Calu3 (cell line): Measurements from ENCODE around the gene RFNG. TPM values are rescaled to one million over a fixed set of nuclear protein-coding genes. Genes with fewer than 3 reads are reported as not detected.

ENCODE experiments used
- BruUV-seq: library from RNA; stranded (reverse); fragments of 400-500 nt; replicated peaks from 2 replicates; lab custom pipeline; 2021; lab: Mats Ljungman, UMichigan
- CTCF ChIA-PET: fragments of 300-600 bp; sonication (Branson Sonifier 250); formaldehyde crosslinking; loops from one replicate; lab custom pipeline; 2022; ENCODE audit warnings: antibody characterized with exemption; lab: Charles Lee
- DNase-seq: peaks from one replicate; pipeline ENCODE4 v3.0.0; 2022
- H3K27ac Mint-ChIP-seq: one replicate; pipeline ENCODE4 v1.8.0; 2022; ENCODE audit warnings: mixed read lengths; ENCODE audit not compliant: unreplicated experiment
- H3K27me3 Mint-ChIP-seq: one replicate; pipeline ENCODE4 v1.8.0; 2022; ENCODE audit warnings: mixed read lengths; ENCODE audit not compliant: unreplicated experiment
- H3K36me3 Mint-ChIP-seq: one replicate; pipeline ENCODE4 v1.8.0; 2022; ENCODE audit warnings: mild to moderate bottlenecking, moderate library complexity, mixed read lengths; ENCODE audit not compliant: insufficient read depth, unreplicated experiment
- H3K4me1 Mint-ChIP-seq: one replicate; pipeline ENCODE4 v1.8.0; 2022; ENCODE audit warnings: mild to moderate bottlenecking, low read depth, mixed read lengths; ENCODE audit not compliant: unreplicated experiment
- H3K4me3 Mint-ChIP-seq: one replicate; pipeline ENCODE4 v1.8.0; 2022; ENCODE audit warnings: mild to moderate bottlenecking, low read depth, moderate library complexity, mixed read lengths; ENCODE audit not compliant: unreplicated experiment
- H3K9me3 Mint-ChIP-seq: one replicate; pipeline ENCODE4 v1.8.0; 2022; ENCODE audit warnings: low read depth, mixed read lengths; ENCODE audit not compliant: unreplicated experiment
- CTCF ChIP-seq: fragments of 200-600 bp; IDR thresholded peaks from one replicate; pipeline ENCODE4 v1.8.0; 2022; ENCODE audit warnings: antibody characterized with exemption; ENCODE audit not compliant: unreplicated experiment
- intact Hi-C: fragments of 100-400 bp; cut with micrococcal nuclease; formaldehyde crosslinking; loops from one replicate; pipeline ENCODE4 v1.10.0; 2022; ENCODE audit not compliant: unreplicated experiment
- total RNA-seq: library from RNA; stranded (reverse); gene quantifications from 2 replicates; pipeline ENCODE4 v1.2.3, GENCODE V29; 2022

Gene RFNG
- total RNA-seq, 1 experiment from 2014 or later: 33.5 TPM

- no TSS peak for BruUV-seq
- H3K4me1 Mint-ChIP-seq: no peaks in the 10 kb centered on the region
- no peaks in the 10 kb centered on the region for H3K9me3 Mint-ChIP-seq
- intact Hi-C loops: no loop called here
- DNase-seq: no peak
- peaks cover 34% of the 10 kb centered on the region for H3K36me3 Mint-ChIP-seq
- CTCF ChIA-PET: no interaction called here
- no peaks in the 10 kb centered on the region for H3K27me3 Mint-ChIP-seq
- H3K27ac Mint-ChIP-seq: no peak overlapping the region
- TF ChIP-seq CTCF: no peak
- H3K4me3 Mint-ChIP-seq: no peak overlapping the region
These were observed 36.2 kb downstream of the RFNG start for GRCh38 chr17:82015311-82015971.

GRCh38 chr17:82014971-82015310 lies 36.7 kb downstream of the RFNG start:
- no peak overlapping the region for H3K27ac Mint-ChIP-seq
- no peak for DNase-seq
- intact Hi-C loops: no loop called here
- CTCF ChIA-PET: no interaction called here
- H3K4me3 Mint-ChIP-seq: no peak overlapping the region
- H3K27me3 Mint-ChIP-seq: no peaks in the 10 kb centered on the region
- H3K9me3 Mint-ChIP-seq: no peaks in the 10 kb centered on the region
- no peaks in the 10 kb centered on the region for H3K4me1 Mint-ChIP-seq
- peaks cover 29% of the 10 kb centered on the region for H3K36me3 Mint-ChIP-seq
- no peak for TF ChIP-seq CTCF
- BruUV-seq: no TSS peak

- H3K9me3 Mint-ChIP-seq: no peaks in the 10 kb centered on the region
- CTCF ChIA-PET: no interaction called here
- no peak overlapping the region for H3K4me3 Mint-ChIP-seq
- no peaks in the 10 kb centered on the region for H3K4me1 Mint-ChIP-seq
- no TSS peak for BruUV-seq
- intact Hi-C loops: no loop called here
- no peak for TF ChIP-seq CTCF
- H3K36me3 Mint-ChIP-seq: peaks cover 29% of the 10 kb centered on the region
- H3K27ac Mint-ChIP-seq: no peak overlapping the region
- DNase-seq: no peak
- H3K27me3 Mint-ChIP-seq: no peaks in the 10 kb centered on the region
These were observed 37.2 kb downstream of the RFNG start for GRCh38 chr17:82014432-82014831.

- CTCF ChIA-PET: no interaction called here
- BruUV-seq: no TSS peak
- Mint-ChIP-seq H3K4me1 (no peaks in the 10 kb centered on the region), H3K27me3 (no peaks in the 10 kb centered on the region), H3K4me3 (no peak overlapping the region), H3K9me3 (no peaks in the 10 kb centered on the region), H3K27ac (no peak overlapping the region), H3K36me3 (peaks cover 28% of the 10 kb centered on the region)
- DNase-seq: no peak
- no peak for TF ChIP-seq CTCF
- intact Hi-C loops: no loop called here
These were observed 37.8 kb downstream of the RFNG start for GRCh38 chr17:82013772-82014321.
